K562 (cell line): ENCODE data around the gene PHF5A. TPM values are rescaled to one million over a fixed set of nuclear protein-coding genes. Genes with fewer than 3 reads are reported as not detected.

Source experiments
- CBX2 ChIP-seq: fragments of 200-600 bp; sonication (generic); IDR thresholded peaks from one replicate; pipeline ENCODE4 v1.6.1; 2012; ENCODE audit warnings: mild to moderate bottlenecking, low read length, inconsistent platforms; ENCODE audit not compliant: insufficient read depth, poor library complexity, severe bottlenecking
- CBX3 ChIP-seq, 2 experiments: IDR thresholded peaks; 1 replicate in 1 of 2; 2 replicates in 1 of 2; pipeline ENCODE4 v1.6.1; 2012; ENCODE audit warnings: inconsistent platforms in 2 of 2, low read length in 2 of 2, borderline replicate concordance in 1 of 2, control low read depth in 1 of 2
- CREBBP ChIP-seq: IDR thresholded peaks from one replicate; pipeline ENCODE4 v1.6.1; 2012; ENCODE audit warnings: low read depth, mild to moderate bottlenecking, control low read depth, inconsistent platforms, low read length
- CTCF ChIP-seq, 3 experiments: IDR thresholded peaks in 2 of 3; conservative IDR thresholded peaks in 1 of 3; 2 replicates each; pipeline ENCODE4 v1.5.1; 2011 to 2012; ENCODE audit warnings: low read length in 3 of 3, mild to moderate bottlenecking in 3 of 3, control low read depth in 2 of 3, improper control_type of control experiment in 1 of 3, inconsistent platforms in 1 of 3, low read depth in 1 of 3, mixed read lengths in 1 of 3, moderate library complexity in 1 of 3; ENCODE audit not compliant: insufficient read depth in 2 of 3
- GTF3C2 ChIP-seq: IDR thresholded peaks from 3 replicates; pipeline ENCODE4 v1.6.1; 2011; ENCODE audit warnings: borderline replicate concordance, mild to moderate bottlenecking, moderate library complexity; ENCODE audit not compliant: insufficient read length; ENCODE audit errors: extremely low read depth
- KDM4B ChIP-seq, 2 experiments: fragments of 450-650 bp in 1 of 2; sonication (generic) in 1 of 2; IDR thresholded peaks; 2 replicates each; pipeline ENCODE4 v1.6.1; 2016 to 2017; ENCODE audit warnings: borderline replicate concordance in 2 of 2, antibody characterized with exemption in 1 of 2, low read depth in 1 of 2, mild to moderate bottlenecking in 1 of 2
- MITF ChIP-seq: IDR thresholded peaks from 2 replicates; pipeline ENCODE4 v1.6.1; 2014; ENCODE audit warnings: antibody characterized with exemption
- PHB2 ChIP-seq: fragments of 450-650 bp; IDR thresholded peaks from 2 replicates; pipeline ENCODE4 v1.6.1; 2017; ENCODE audit warnings: low read depth
- SNRNP70 ChIP-seq: fragments of 200-400 bp; formaldehyde crosslinking; optimal IDR thresholded peaks from 2 replicates; pipeline ENCODE3; 2017; ENCODE audit warnings: low read depth, low read length
- STAT6 ChIP-seq: sonication (generic); formaldehyde crosslinking; IDR thresholded peaks from 2 replicates; pipeline ENCODE4 v1.8.1; 2023; ENCODE audit warnings: mild to moderate bottlenecking, missing genetic modification reagents
- TSC22D4 ChIP-seq: fragments of 450-650 bp; IDR thresholded peaks from 2 replicates; pipeline ENCODE4 v1.6.1; 2016; ENCODE audit warnings: missing genetic modification characterization, missing biosample characterization, control low read depth
- U2AF2 ChIP-seq: fragments of 200-400 bp; formaldehyde crosslinking; optimal IDR thresholded peaks from 2 replicates; pipeline ENCODE3; 2017; ENCODE audit warnings: low read depth, mild to moderate bottlenecking, low read length
- YY1 ChIP-seq, 3 experiments: IDR thresholded peaks; 2 replicates each; pipeline ENCODE4 v1.6.1; 2011; ENCODE audit warnings: low read length in 2 of 3, mild to moderate bottlenecking in 2 of 3, moderate library complexity in 2 of 3, borderline replicate concordance in 1 of 3, control low read depth in 1 of 3, low read depth in 1 of 3; ENCODE audit not compliant: insufficient read depth in 3 of 3, insufficient replicate concordance in 2 of 3, control insufficient read depth in 1 of 3, insufficient read length in 1 of 3; ENCODE audit errors: extremely low read depth in 1 of 3
- ZNF324 ChIP-seq: fragments of 250-450 bp; sonication (Bioruptor Pico); IDR thresholded peaks from 2 replicates; pipeline ENCODE4 v1.4.0; 2020; ENCODE audit warnings: mild to moderate bottlenecking
- ZNF511 ChIP-seq: sonication (generic); formaldehyde crosslinking; IDR thresholded peaks from 2 replicates; pipeline ENCODE4 v1.8.0; 2022; ENCODE audit warnings: mild to moderate bottlenecking, missing genetic modification reagents
- ZNF76 ChIP-seq: fragments of 250-450 bp; sonication (Bioruptor Pico); IDR thresholded peaks from 2 replicates; pipeline ENCODE4 v1.4.0; 2020; ENCODE audit warnings: mild to moderate bottlenecking, moderate library complexity, borderline replicate concordance
- polyA plus RNA-seq, 8 experiments: library from polyadenylated mRNA; depleted of rRNA in 4 of 8; stranded (reverse) in 5 of 8; unstranded in 3 of 8; fragments of >200 nt; fragmentation: Nextera tagmentation in 2 of 8; fragmentation: Illumina TruSeq in 1 of 8; extraction: Ambion mirVana in 2 of 8; extraction: Trizol in 1 of 8; gene quantifications; 2 replicates each; pipeline versions ENCODE4 v1.2.1 to v1.2.3, GENCODE V29; 2011 to 2014; ENCODE audit warnings: inconsistent platforms in 1 of 8, missing spikeins in 1 of 8
- total RNA-seq, 7 experiments: library from RNA; depleted of rRNA in 6 of 7; stranded (reverse); fragments of >200 nt in 6 of 7; fragmentation: Illumina TruSeq in 2 of 7; extraction: Trizol in 2 of 7; gene quantifications; 2 replicates each; pipeline versions ENCODE4 v1.2.1 to v1.2.3, GENCODE V29; 2011 to 2021; ENCODE audit warnings: low replicate concordance in 1 of 7

The PHF5A gene
- total and polyA plus RNA-seq, 9 of the 15 experiments (the other 6 are each of a cell fraction or from before 2014, with no cell fraction given): 14.2 to 144 (median 101) TPM

- TF ChIP-seq MITF (no peak), U2AF2 (no peak), SNRNP70 (no peak), PHB2 (no peak), CBX2 (no peak), CTCF (IDR thresholded peaks at IDR 0.05 in 2 of 3, conservative IDR thresholded peaks at IDR 0.05 in 1 of 3; ENCODE audit: insufficient read depth in 2 of 3, low read depth in 1 of 3, low read length in 3 of 3) (no peak), ZNF76 (CRISPR knock-in tag) (no peak), YY1 (IDR thresholded peaks at IDR 0.05; ENCODE audit: borderline replicate concordance in 1 of 3, control insufficient read depth in 1 of 3, extremely low read depth in 1 of 3, insufficient read depth in 3 of 3, insufficient read length in 1 of 3, insufficient replicate concordance in 2 of 3, low read depth in 1 of 3, low read length in 2 of 3) (peak in 1 of 3 experiments; percentile 54), ZNF324 (CRISPR knock-in tag) (no peak), TSC22D4 (no peak), CBX3 (IDR thresholded peaks at IDR 0.05; ENCODE audit: borderline replicate concordance in 1 of 2, low read length in 2 of 2) (no peak), GTF3C2 (no peak), STAT6 (no peak), CREBBP (no peak), ZNF511 (CRISPR knock-in tag) (no peak), KDM4B (IDR thresholded peaks at IDR 0.05; ENCODE audit: borderline replicate concordance in 2 of 2, low read depth in 1 of 2) (no peak)
Observed at GRCh38 chr22:41512421-41513194, 44.1 kb upstream of the PHF5A start (continued).
